BLaER1 treated with 17β-estradiol and CSF1 and Interleukin-3, amounts not matched to agents 10 nM and 100 nM (cell line): ENCODE measurements around the gene ARHGAP45.

Experiments
- H3K27ac ChIP-seq, 11 experiments: shearing (Covaris generic); formaldehyde crosslinking; 2 replicates each; pipeline ENCODE4 v1.8.1; 2022
- H3K27me3 ChIP-seq, 11 experiments: shearing (Covaris generic); formaldehyde crosslinking; 2 replicates each; pipeline ENCODE4 v1.8.1; 2022
- H3K36me3 ChIP-seq, 11 experiments: shearing (Covaris generic); formaldehyde crosslinking; 2 replicates each; pipeline ENCODE4 v1.8.1; 2022
- H3K4me1 ChIP-seq, 10 experiments: shearing (Covaris generic); formaldehyde crosslinking; 2 replicates each; pipeline ENCODE4 v1.8.1; 2022
- H3K4me2 ChIP-seq, 11 experiments: shearing (Covaris generic); formaldehyde crosslinking; 2 replicates each; pipeline ENCODE4 v1.8.1; 2022
- H3K4me3 ChIP-seq, 10 experiments: shearing (Covaris generic); formaldehyde crosslinking; 2 replicates each; pipeline ENCODE4 v1.8.1; 2022
- H3K9ac ChIP-seq, 11 experiments: shearing (Covaris generic); formaldehyde crosslinking; 2 replicates each; pipeline ENCODE4 v1.8.1; 2022
- H3K9me3 ChIP-seq, 11 experiments: shearing (Covaris generic); formaldehyde crosslinking; replicated peaks in 1 of 11; 2 replicates each; pipeline ENCODE4 v1.8.1; 2022
- H4K20me1 ChIP-seq, 11 experiments: shearing (Covaris generic); formaldehyde crosslinking; 2 replicates each; pipeline ENCODE4 v1.8.1; 2022
- Cebpa-rat ChIP-seq, 11 experiments: shearing (Covaris generic); IDR thresholded peaks; 2 replicates each; pipeline ENCODE4 v1.8.1; 2022

The ARHGAP45 gene

DNA sequence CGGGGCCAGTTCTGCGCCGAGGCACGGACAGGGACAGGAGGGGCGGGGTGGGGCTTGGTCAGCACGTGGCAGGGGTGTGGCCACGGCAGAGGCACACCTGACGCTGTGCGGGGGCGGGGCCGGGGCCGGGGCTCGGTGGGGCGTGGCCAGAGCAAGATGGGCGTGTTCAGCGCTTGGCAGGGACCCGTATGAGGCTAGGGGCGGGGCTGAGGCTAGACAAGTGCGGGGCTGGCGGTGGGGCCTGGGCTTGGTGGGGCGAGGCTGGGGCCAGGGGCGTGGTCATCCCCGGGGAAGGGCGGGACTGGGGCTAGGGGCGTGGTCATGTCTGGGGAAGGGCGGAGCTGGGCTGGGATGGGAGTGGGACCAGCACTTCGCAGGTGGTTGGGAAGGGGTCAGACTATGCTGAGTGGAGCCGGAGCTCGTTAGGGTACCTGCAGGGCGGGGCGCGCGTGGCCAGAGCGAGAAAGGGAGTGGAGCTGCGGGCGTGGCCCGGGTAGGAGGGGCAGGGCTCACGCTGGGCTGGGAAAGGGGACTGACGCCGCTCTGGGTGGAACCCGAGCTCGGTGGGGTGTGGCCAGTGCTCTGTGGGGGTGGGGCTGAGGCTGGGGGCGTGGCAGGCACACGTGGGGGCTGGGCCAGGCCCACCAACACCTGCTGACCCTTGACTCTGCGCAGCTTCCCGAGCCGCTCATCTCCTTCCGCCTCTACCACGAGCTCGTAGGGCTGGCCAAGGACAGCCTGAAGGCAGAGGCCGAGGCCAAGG, 15.4 kb downstream of the ARHGAP45 start:
- H3K36me3 ChIP-seq, result peaks cover 91 to 100% (median 95%) of the 10 kb centered on the region in 11 experiments
- no peak for TF ChIP-seq Cebpa-rat (IDR thresholded peaks at IDR 0.05)
- H3K9ac ChIP-seq, result no peak overlapping the region
- H3K4me1 ChIP-seq, result peaks cover 23 to 89% (median 55%) of the 10 kb centered on the region in 10 experiments
- H3K9me3 ChIP-seq, result no peaks in the 10 kb centered on the region
- H3K27me3 ChIP-seq, result no peaks in the 10 kb centered on the region
- H3K4me2 ChIP-seq, result peak overlapping the region in 5 of 11 experiments; percentile 17 to 65 (median 33); a peak in 9 of 22 replicates
- no peak overlapping the region for H3K27ac ChIP-seq
- H3K4me3 ChIP-seq, result no peak overlapping the region
- H4K20me1 ChIP-seq, result peaks cover 79 to 100% (median 96%) of the 10 kb centered on the region in 11 experiments

DNA sequence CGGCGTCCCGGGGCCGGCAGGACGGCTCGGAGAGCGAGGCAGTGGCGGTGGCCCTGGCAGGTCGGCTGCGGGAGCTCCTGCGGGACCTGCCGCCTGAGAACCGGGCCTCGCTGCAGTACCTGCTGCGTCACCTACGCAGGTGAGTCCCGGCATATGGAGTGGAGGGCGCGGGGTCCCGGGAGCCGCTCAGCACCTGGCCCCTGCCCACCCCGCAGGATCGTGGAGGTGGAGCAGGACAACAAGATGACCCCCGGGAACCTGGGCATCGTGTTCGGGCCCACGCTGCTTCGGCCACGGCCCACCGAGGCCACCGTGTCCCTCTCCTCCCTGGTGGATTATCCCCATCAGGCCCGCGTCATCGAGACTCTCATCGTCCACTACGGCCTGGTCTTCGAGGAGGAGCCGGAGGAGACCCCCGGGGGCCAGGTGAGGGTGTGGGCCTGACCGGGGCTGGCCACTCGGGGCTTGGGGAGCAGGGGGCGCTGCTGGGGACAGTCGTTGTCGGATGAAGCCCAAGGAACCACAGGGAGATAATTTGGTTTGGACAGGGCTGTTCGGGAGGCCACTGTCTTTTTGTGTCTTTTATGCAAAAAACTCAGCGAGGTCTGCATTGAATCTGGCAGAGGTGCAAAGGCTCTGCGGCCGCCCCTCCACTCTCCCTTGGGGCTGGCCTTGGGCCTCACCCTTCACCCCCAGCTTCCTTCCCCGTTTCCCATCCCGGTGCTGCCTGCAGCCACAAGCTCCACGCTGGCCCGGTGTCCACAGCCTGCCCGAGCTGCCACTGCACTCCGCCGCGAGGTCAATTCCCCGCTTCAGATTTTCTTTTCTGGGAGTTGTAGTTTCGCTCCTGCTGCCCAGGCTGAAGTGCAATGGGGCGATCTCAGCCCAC, 16.2 kb downstream of the ARHGAP45 start:
- H3K36me3 ChIP-seq, result peaks cover 85 to 94% (median 89%) of the 10 kb centered on the region in 11 experiments
- no peak overlapping the region for H3K27ac ChIP-seq
- H3K4me3 ChIP-seq, result no peak overlapping the region; a peak in 1 of 20 replicates
- no peaks in the 10 kb centered on the region for H3K9me3 ChIP-seq
- peaks cover 73 to 100% (median 91%) of the 10 kb centered on the region in 11 experiments for H4K20me1 ChIP-seq
- peaks cover 25 to 89% (median 56%) of the 10 kb centered on the region in 10 experiments for H3K4me1 ChIP-seq
- peak overlapping the region in 3 of 11 experiments; percentile 6 to 26 (median 7); a peak in 2 of 22 replicates for H3K9ac ChIP-seq
- peak overlapping the region in 7 of 11 experiments; percentile 7 to 65 (median 24); a peak in 10 of 22 replicates for H3K4me2 ChIP-seq
- no peak for TF ChIP-seq Cebpa-rat (IDR thresholded peaks at IDR 0.05)
- no peaks in the 10 kb centered on the region for H3K27me3 ChIP-seq

- H3K27ac ChIP-seq, result no peak overlapping the region
Observed at GRCh38 chr19:1084024-1084868, 17.3 kb downstream of the ARHGAP45 start.

GRCh38 chr19:1085053-1085658, 18.2 kb downstream of the ARHGAP45 start:
- no peak for TF ChIP-seq Cebpa-rat (IDR thresholded peaks at IDR 0.05)
- H3K27me3 ChIP-seq, result no peaks in the 10 kb centered on the region
- peak overlapping the region in 2 of 11 experiments; percentile 6 to 28; a peak in 2 of 22 replicates for H3K9ac ChIP-seq
- peak overlapping the region in 2 of 11 experiments; percentile 32 to 85; a peak in 2 of 22 replicates for H3K27ac ChIP-seq
- peaks cover 77 to 91% (median 86%) of the 10 kb centered on the region in 11 experiments for H3K36me3 ChIP-seq
- no peak overlapping the region for H3K4me3 ChIP-seq
- H3K4me1 ChIP-seq, result peaks cover 41 to 98% (median 73%) of the 10 kb centered on the region in 10 experiments
- peaks cover 60 to 95% (median 88%) of the 10 kb centered on the region in 11 experiments for H4K20me1 ChIP-seq
- no peaks in the 10 kb centered on the region for H3K9me3 ChIP-seq
- peak overlapping the region in 5 of 11 experiments; percentile 12 to 93 (median 90); a peak in 6 of 22 replicates for H3K4me2 ChIP-seq

More at GRCh38 chr19:1084024-1084868, 17.3 kb downstream of the ARHGAP45 start:
- Histone ChIP-seq H4K20me1 (peaks cover 69 to 100% (median 94%) of the 10 kb centered on the region in 11 experiments), H3K4me1 (peaks cover 36 to 96% (median 67%) of the 10 kb centered on the region in 10 experiments), H3K27me3 (no peaks in the 10 kb centered on the region), H3K36me3 (peaks cover 82 to 94% (median 90%) of the 10 kb centered on the region in 11 experiments), H3K9me3 (no peaks in the 10 kb centered on the region), H3K4me2 (0 out of 22 replicates have a peak overlapping the region, but pooled peaks of 2 of the 11 experiments have one; percentile 12 to 38), H3K9ac (no peak overlapping the region), H3K4me3 (no peak overlapping the region)
- no peak for TF ChIP-seq Cebpa-rat (IDR thresholded peaks at IDR 0.05)

GRCh38 chr19:1085676-1086442, 18.9 kb downstream of the ARHGAP45 start:
- H3K9ac ChIP-seq, result peak overlapping the region in 7 of 11 experiments; percentile 6 to 78 (median 65); a peak in 5 of 22 replicates
- H3K9me3 ChIP-seq, result no peaks in the 10 kb centered on the region
- peaks cover 74 to 91% (median 83%) of the 10 kb centered on the region in 11 experiments for H3K36me3 ChIP-seq
- peak overlapping the region in 6 of 11 experiments; percentile 13 to 86 (median 86); a peak in 7 of 22 replicates for H3K27ac ChIP-seq
- H3K4me2 ChIP-seq, result peak overlapping the region in 7 of 11 experiments; percentile 86 to 93 (median 91); a peak in 14 of 22 replicates
- no peaks in the 10 kb centered on the region for H3K27me3 ChIP-seq
- no peak for TF ChIP-seq Cebpa-rat (IDR thresholded peaks at IDR 0.05)
- peaks cover 53 to 94% (median 84%) of the 10 kb centered on the region in 11 experiments for H4K20me1 ChIP-seq
- H3K4me3 ChIP-seq, result no peak overlapping the region
- H3K4me1 ChIP-seq, result peaks cover 45 to 98% (median 74%) of the 10 kb centered on the region in 10 experiments

GRCh38 chr19:1086613-1087012, 19.6 kb downstream of the ARHGAP45 start:
- no peaks in the 10 kb centered on the region for H3K9me3 ChIP-seq
- peaks cover 74 to 91% (median 83%) of the 10 kb centered on the region in 11 experiments for H3K36me3 ChIP-seq
- peaks cover 45 to 97% (median 74%) of the 10 kb centered on the region in 10 experiments for H3K4me1 ChIP-seq
- H3K27ac ChIP-seq, result peak overlapping the region in 10 of 11 experiments; percentile 16 to 86 (median 83); a peak in 14 of 22 replicates
- H3K4me3 ChIP-seq, result no peak overlapping the region
- peak overlapping the region; percentile 78 to 93 (median 90) for H3K4me2 ChIP-seq
- peaks cover 45 to 94% (median 83%) of the 10 kb centered on the region in 11 experiments for H4K20me1 ChIP-seq
- no peaks in the 10 kb centered on the region for H3K27me3 ChIP-seq
- H3K9ac ChIP-seq, result peak overlapping the region in 10 of 11 experiments; percentile 26 to 78 (median 70); a peak in 12 of 22 replicates
- TF ChIP-seq Cebpa-rat (IDR thresholded peaks at IDR 0.05), result no peak
